Adrenal gland (tissue), 12 donors: Measurements from ENCODE around the gene SERINC4. TPM values are rescaled to one million over a fixed set of nuclear protein-coding genes. Genes with fewer than 3 reads are reported as not detected.
"Not testable (repeated sequence)": the region's sequence is repeated elsewhere in the genome, so short reads cannot be mapped to it uniquely, and the experiment has no call there.

Experiments used
- DNase-seq, 7 donors: peaks; one replicate each; pipeline ENCODE4 v3.0.0-alpha.2; 2019 to 2020
- H3K27ac ChIP-seq, 5 donors: fragments of 200-600 bp; sonication (generic) in 4 of 5; 1 replicate in 3 of 5; 2 replicates in 2 of 5; pipeline versions ENCODE4 v1.5.1 to v1.8.0; 2016 to 2020; ENCODE audit warnings: mild to moderate bottlenecking in 1 of 5
- H3K27me3 ChIP-seq: fragments of 200-600 bp; 2 replicates; pipeline ENCODE4 v1.8.0; 2021
- H3K36me3 ChIP-seq, 2 donors: fragments of 200-600 bp; replicated peaks in 1 of 2; 1 replicate in 1 of 2; 2 replicates in 1 of 2; pipeline versions ENCODE4 v1.5.1 to v1.8.0; 2018 to 2022
- H3K4me1 ChIP-seq, 2 donors: fragments of 200-600 bp; replicated peaks in 1 of 2; 1 replicate in 1 of 2; 2 replicates in 1 of 2; pipeline versions ENCODE4 v1.5.1 to v1.8.0; 2018 to 2021
- H3K4me3 ChIP-seq, 4 donors: fragments of 200-600 bp; sonication (generic) in 3 of 4; one replicate each; pipeline ENCODE4 v1.5.1; 2016 to 2018
- H3K9me3 ChIP-seq, 3 donors: fragments of 200-600 bp; sonication (generic) in 1 of 3; replicated peaks in 1 of 3; 1 replicate in 2 of 3; 2 replicates in 1 of 3; pipeline versions ENCODE4 v1.5.1 to v1.8.0; 2016 to 2021
- CTCF ChIP-seq, 6 experiments: fragments of 450-650 bp in 4 of 6; fragments of 200-600 bp in 2 of 6; sonication (generic) in 1 of 6; IDR thresholded peaks; 1 replicate in 5 of 6; 2 replicates in 1 of 6; pipeline versions ENCODE4 v1.5.1 to v1.8.0; 2016 to 2021; ENCODE audit warnings: antibody characterized with exemption in 6 of 6, mild to moderate bottlenecking in 2 of 6, moderate library complexity in 1 of 6
- POLR2A ChIP-seq, 2 donors: fragments of 450-650 bp; IDR thresholded peaks; one replicate each; pipeline ENCODE4 v1.6.1; 2017; ENCODE audit warnings: antibody characterized with exemption in 2 of 2, mild to moderate bottlenecking in 2 of 2, moderate library complexity in 1 of 2
- WGBS, 4 donors: extraction: QIAGEN DNeasy Blood & Tissue Kit in 2 of 4; methylation state at CpG; one replicate each; pipeline versions ENCODE4 v1.1.5 to v1.1.7; 2013 to 2017; 5-methylcytosine and 5-hydroxymethylcytosine counted together
- intact Hi-C, 2 donors: fragments of 100-400 bp; cut with DNase I; formaldehyde crosslinking; loops; one replicate each; pipeline versions ENCODE4 v1.14.1 to v1.15.0; 2022 to 2023
- polyA plus RNA-seq, 3 donors: library from polyadenylated mRNA; stranded (reverse); fragments of 200-250 nt in 2 of 3; fragments of 350-450 nt in 1 of 3; fragmentation: Illumina TruSeq in 1 of 3; extraction: RNeasy Lipid Tissue Mini Kit (QIAGEN cat#74804) in 1 of 3; gene quantifications; one replicate each; pipeline ENCODE4 v1.2.3, GENCODE V29; 2013 to 2014
- total RNA-seq, 9 donors: library from RNA; depleted of rRNA in 4 of 9; stranded (reverse); fragments of >200 nt in 4 of 9; fragments of 120-200 nt in 1 of 9; fragmentation: NEBNext Ultra II Directional in 1 of 9; extraction: Animal tissue kit (Norgen Biotek cat#: 25700) in 1 of 9; gene quantifications; one replicate each; pipeline versions ENCODE4 v1.1.0 to v1.2.4, GENCODE V29; 2013 to 2023
- donor health status: healthy with polysubstance abuse.
- donor health status: Bipolar disorder and iron deficiency.
- donor health status: DM: yes; HTN: yes; CAD: no.
- donor health status: DM: no; HTN: no; CAD: no.
- donor health status: DM: no; HTN: no; CAD: no.
- donor health status: DM: yes; HTN: yes; CAD: no.

Gene SERINC4
- total and polyA plus RNA-seq, 12 donors: 0.18 to 0.48 (median 0.26) TPM; not detected in 8

GRCh38 chr15:43824302-43825246, 24.6 kb upstream of the SERINC4 start, which contains the start of gene MFAP1:
TSS of gene MFAP1 (minus strand) at chr15:43824690. CDS start at chr15:43824569, 121 bp downstream.
- peak within 1 kb of the TSS; percentile 49 to 87 (median 77) for H3K4me3 ChIP-seq
- peak within 1 kb of the TSS; percentile 71 to 98 (median 93) for H3K27ac ChIP-seq
- H3K4me1 ChIP-seq: peaks cover 9 to 44% of the 10 kb centered on the region in 2 donors
- intact Hi-C loops: no loop called here
- no peaks in the 10 kb centered on the region for H3K36me3 ChIP-seq
- no peaks in the 10 kb centered on the region for H3K9me3 ChIP-seq
- DNase-seq: peak; percentile 93 to 99 (median 97)
- TF ChIP-seq CTCF (IDR thresholded peaks at IDR 0.05) (no peak), POLR2A (IDR thresholded peaks at IDR 0.05) (peak; percentile 86 to 94)
- WGBS, 4 donors: 8 to 9% (median 8%) methylated on average over 41 to 46 of the region's 46 CpGs
- no peaks in the 10 kb centered on the region for H3K27me3 ChIP-seq

GRCh38 chr15:43821505-43821904, 21.5 kb upstream of the SERINC4 start:
- no peaks in the 10 kb centered on the region for H3K27me3 ChIP-seq
- H3K27ac ChIP-seq: no peak overlapping the region
- H3K9me3 ChIP-seq: no peaks in the 10 kb centered on the region
- WGBS, 4 donors: 75 to 86% (median 80%) methylated on average over 3 of the region's 3 CpGs
- TF ChIP-seq POLR2A (IDR thresholded peaks at IDR 0.05): no peak
- no peak for TF ChIP-seq CTCF (IDR thresholded peaks at IDR 0.05)
- intact Hi-C loops: no loop called here
- H3K36me3 ChIP-seq: peaks cover 0 to 11% of the 10 kb centered on the region in 2 donors
- H3K4me1 ChIP-seq: peaks cover 9 to 36% of the 10 kb centered on the region in 2 donors
- no peak for DNase-seq
- no peak overlapping the region for H3K4me3 ChIP-seq

GRCh38 chr15:43815064-43815463, 15.0 kb upstream of the SERINC4 start:
- intact Hi-C loops, H3K4me1 ChIP-seq, H3K27ac ChIP-seq, H3K9me3 ChIP-seq, H3K4me3 ChIP-seq, H3K27me3 ChIP-seq, DNase-seq: not testable (repeated sequence)
- WGBS, 4 donors: 86 to 95% (median 92%) methylated on average over 5 of the region's 5 CpGs
- peaks cover 0 to 74% of the 10 kb centered on the region in 2 donors for H3K36me3 ChIP-seq

- no peak overlapping the region for H3K27ac ChIP-seq
- H3K36me3 ChIP-seq: peaks cover 0 to 98% of the 10 kb centered on the region in 2 donors
- peak in 1 of 7 donors; percentile 10 for DNase-seq
- intact Hi-C loops: no loop called here
- 86 to 89% (median 87%) methylated on average over 6 of the region's 6 CpGs for WGBS, 4 donors
- H3K4me1 ChIP-seq: no peaks in the 10 kb centered on the region
- no peaks in the 10 kb centered on the region for H3K27me3 ChIP-seq
- TF ChIP-seq POLR2A (IDR thresholded peaks at IDR 0.05): no peak
- TF ChIP-seq CTCF (IDR thresholded peaks at IDR 0.05): no peak
- H3K4me3 ChIP-seq: no peak overlapping the region
- H3K9me3 ChIP-seq: no peaks in the 10 kb centered on the region
Measured at GRCh38 chr15:43808960-43809678, 9.1 kb upstream of the SERINC4 start.
